ENCODE data around the gene BRSK2. TPM values are rescaled to one million over a fixed set of nuclear protein-coding genes. Genes with fewer than 3 reads are reported as not detected.

Gene BRSK2
- total RNA-seq, 1 donor from 2014 or later, result 0.52 TPM

GRCh38 chr11:1397862-1398527 lies 8.3 kb downstream of the BRSK2 start:
- peaks cover 85% of the 10 kb centered on the region for H3K27me3 ChIP-seq (ENCODE audit: low read depth)
- H3K27ac ChIP-seq (replicated peaks), result no peak overlapping the region
- TF ChIP-seq CTCF (IDR thresholded peaks at IDR 0.05; ENCODE audit: borderline replicate concordance), result no peak
- DNase-seq, result no peak
- intact Hi-C loops (cut with micrococcal nuclease), result no loop called here
- H3K4me1 ChIP-seq, result peaks cover 2% of the 10 kb centered on the region
- H3K4me3 ChIP-seq, result no peak overlapping the region
- H3K36me3 ChIP-seq, result no peaks in the 10 kb centered on the region
- no peaks in the 10 kb centered on the region for H3K9me3 ChIP-seq (replicated peaks)

- intact Hi-C loops (cut with micrococcal nuclease), result no loop called here
- no peak overlapping the region for H3K4me3 ChIP-seq
- no peak for DNase-seq
- H3K4me1 ChIP-seq, result peaks cover 2% of the 10 kb centered on the region
- H3K9me3 ChIP-seq (replicated peaks), result no peaks in the 10 kb centered on the region
- H3K27ac ChIP-seq (replicated peaks), result no peak overlapping the region
- no peaks in the 10 kb centered on the region for H3K36me3 ChIP-seq
- peaks cover 85% of the 10 kb centered on the region for H3K27me3 ChIP-seq (ENCODE audit: low read depth)
- no peak for TF ChIP-seq CTCF (IDR thresholded peaks at IDR 0.05; ENCODE audit: borderline replicate concordance)
Observed at GRCh38 chr11:1398528-1399235, 8.9 kb downstream of the BRSK2 start.

- no peaks in the 10 kb centered on the region for H3K9me3 ChIP-seq (replicated peaks)
- H3K4me1 ChIP-seq, result peaks cover 2% of the 10 kb centered on the region
- no peak overlapping the region for H3K27ac ChIP-seq (replicated peaks)
- intact Hi-C loops (cut with micrococcal nuclease), result no loop called here
- H3K36me3 ChIP-seq, result no peaks in the 10 kb centered on the region
- peaks cover 94% of the 10 kb centered on the region for H3K27me3 ChIP-seq (ENCODE audit: low read depth)
- H3K4me3 ChIP-seq, result no peak overlapping the region
- TF ChIP-seq CTCF (IDR thresholded peaks at IDR 0.05; ENCODE audit: borderline replicate concordance), result no peak
- DNase-seq, result no peak
Observed at GRCh38 chr11:1399386-1400316, 9.9 kb downstream of the BRSK2 start.

- peaks cover 2% of the 10 kb centered on the region for H3K4me1 ChIP-seq
- H3K27ac ChIP-seq (replicated peaks), result no peak overlapping the region
- H3K9me3 ChIP-seq (replicated peaks), result no peaks in the 10 kb centered on the region
- no peak overlapping the region for H3K4me3 ChIP-seq
- no peak for DNase-seq
- H3K27me3 ChIP-seq (ENCODE audit: low read depth), result peaks cover 95% of the 10 kb centered on the region
- TF ChIP-seq CTCF (IDR thresholded peaks at IDR 0.05; ENCODE audit: borderline replicate concordance), result no peak
- intact Hi-C loops (cut with micrococcal nuclease), result no loop called here
- H3K36me3 ChIP-seq, result no peaks in the 10 kb centered on the region
Observed at GRCh38 chr11:1400317-1401170, 10.8 kb downstream of the BRSK2 start.

- peaks cover 95% of the 10 kb centered on the region for H3K27me3 ChIP-seq (ENCODE audit: low read depth)
- DNase-seq, result no peak
- H3K4me3 ChIP-seq, result no peak overlapping the region
- no peak for TF ChIP-seq CTCF (IDR thresholded peaks at IDR 0.05; ENCODE audit: borderline replicate concordance)
- no peak overlapping the region for H3K27ac ChIP-seq (replicated peaks)
- H3K36me3 ChIP-seq, result no peaks in the 10 kb centered on the region
- peaks cover 2% of the 10 kb centered on the region for H3K4me1 ChIP-seq
- intact Hi-C loops (cut with micrococcal nuclease), result no loop called here
- H3K9me3 ChIP-seq (replicated peaks), result no peaks in the 10 kb centered on the region
Observed at GRCh38 chr11:1401171-1401445, 11.4 kb downstream of the BRSK2 start.
